A549 treated with DMSO at 1 μM for 4 hours (cell line): Measurements from ENCODE around the gene LHX6. TPM values are rescaled to one million over a fixed set of nuclear protein-coding genes. Genes with fewer than 3 reads are reported as not detected.

ENCODE experiments used
- total RNA-seq: library from RNA; stranded (reverse); fragments of 200-300 nt; extraction: Qiagen RNA extraction; gene quantifications from 5 replicates; pipeline ENCODE4 v1.2.3, GENCODE V29; 2022; ENCODE audit warnings: low read depth

LHX6 gene
- 0.30 to 0.41 TPM (median 0.40 TPM) in 5 replicates for total RNA-seq

DNA sequence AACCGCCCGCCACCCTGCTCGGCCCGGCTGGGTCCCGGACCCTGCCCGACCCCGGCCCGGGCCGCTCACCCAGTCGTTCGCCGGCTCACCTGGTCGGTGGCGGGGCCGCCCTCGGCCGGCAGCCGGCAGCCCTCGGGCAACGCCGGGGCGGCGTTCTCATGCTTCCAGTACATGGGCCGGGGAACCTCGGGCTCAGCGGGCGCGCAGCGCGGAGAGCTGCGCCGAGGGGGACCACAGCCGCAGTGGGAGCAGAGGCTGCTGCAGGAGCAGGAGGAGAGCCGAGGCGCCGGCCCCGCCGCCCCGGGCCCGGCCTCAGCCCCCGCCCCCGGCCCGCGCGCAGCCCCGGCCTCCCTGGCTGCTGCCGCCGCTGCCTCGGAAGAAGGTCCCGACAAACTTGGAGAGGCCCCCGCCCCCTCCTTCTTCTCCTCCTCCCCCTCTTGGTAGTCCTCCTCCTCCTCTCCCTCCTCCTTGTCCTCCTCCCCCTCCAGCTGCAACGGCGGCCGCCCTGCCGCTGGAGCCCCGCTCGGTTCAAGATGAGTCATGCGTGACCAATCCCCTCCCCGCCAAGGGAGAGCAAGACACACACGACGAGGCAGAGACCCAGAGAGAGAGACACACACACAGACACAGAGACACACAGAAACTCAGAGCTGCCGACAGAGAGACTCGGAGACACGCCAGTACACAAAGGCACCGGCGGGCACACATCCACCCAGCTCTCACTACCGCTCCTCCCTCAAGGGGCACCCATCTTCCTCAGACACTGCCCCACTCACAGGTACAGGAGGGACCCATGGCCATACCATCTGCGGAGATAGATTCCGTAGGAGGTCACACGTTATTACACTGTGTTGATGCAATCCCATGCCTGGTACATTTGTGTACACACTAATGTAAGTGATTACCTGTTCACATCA, at the start of gene LHX6:
Gene LHX6, minus strand, starts transcription at position 390 of the 917 bp plus-strand sequence. Its CDS starts 217 bp downstream, at position 173.

DNA sequence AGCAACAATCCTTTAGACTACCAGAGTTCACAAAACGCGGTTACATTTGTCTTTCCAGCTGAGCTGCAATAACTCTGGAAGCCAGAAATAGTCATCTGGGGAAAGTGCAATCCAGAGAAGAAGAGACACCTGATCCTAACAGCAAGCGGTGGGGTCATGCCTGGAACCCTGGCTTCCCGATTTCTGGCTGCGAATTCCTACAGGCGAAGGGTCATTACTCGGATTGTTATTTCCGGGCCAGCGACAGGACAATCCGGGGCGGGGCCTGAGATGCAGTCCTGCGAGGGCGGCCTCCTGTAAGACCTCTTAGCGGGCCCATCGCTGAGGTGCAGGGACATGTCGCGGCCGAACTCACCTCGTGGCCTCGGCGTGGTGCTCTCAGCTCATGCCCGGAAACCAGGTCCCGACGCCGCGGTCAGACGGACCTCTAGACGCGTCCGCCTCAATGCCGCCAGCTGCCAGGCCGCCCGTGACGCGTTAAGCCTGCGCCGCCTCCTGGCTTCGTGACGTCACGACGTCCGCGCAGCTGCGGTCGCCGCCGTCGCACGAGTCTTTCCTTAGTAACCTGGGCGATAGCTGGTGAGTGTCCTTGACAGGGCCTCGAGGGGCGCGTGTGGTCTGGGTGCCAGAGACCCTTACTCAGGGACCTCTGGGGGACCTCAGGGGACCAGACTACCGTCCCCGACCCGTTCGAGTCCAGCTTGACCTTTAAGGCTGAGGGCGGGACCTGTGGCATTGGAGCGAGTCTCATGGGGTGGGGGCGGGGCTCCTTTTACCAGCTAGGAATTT, 35.8 kb upstream of the LHX6 start, which contains the start of the genes MRRF and RBM18:
Gene MRRF, plus strand, starts transcription at position 523 of the 789 bp plus-strand sequence. CDS start 6,010 bp downstream, outside the sequence.
Gene RBM18, minus strand, starts transcription at position 481 of the 789 bp plus-strand sequence. CDS start 3,348 bp downstream, outside the sequence.

GRCh38 chr9:122159026-122159924, 69.5 kb downstream of the LHX6 start, which contains the start of the genes MORN5 and NDUFA8:
Gene MORN5 (plus strand): TSS chr9:122159908. CDS start chr9:122159973, 65 bp downstream.
Gene NDUFA8 (minus strand): TSS chr9:122159779. CDS start chr9:122159677, 102 bp downstream.

Other genes starting within 250 kb of the LHX6 start
- gene TTLL11, start 135.6 kb downstream of the LHX6 start, total RNA-seq = 3.1 to 4.9 TPM (median 3.9 TPM) in 5 replicates
- gene NDUFA8, start 69.2 kb downstream of the LHX6 start, total RNA-seq = 96.3 to 108 TPM (median 104 TPM) in 5 replicates
- 0.42 TPM in 1 of 5 replicates, not detected in the others for gene MORN5, start 69.0 kb downstream of the LHX6 start, total RNA-seq
- gene RBM18, start 35.9 kb upstream of the LHX6 start, total RNA-seq = 13.0 to 24.0 TPM (median 21.8 TPM) in 5 replicates
- gene MRRF, start 35.9 kb upstream of the LHX6 start, total RNA-seq = 60.9 to 75.1 TPM (median 67.0 TPM) in 5 replicates
- 1.3 to 1.7 TPM (median 1.5 TPM) in 5 replicates for gene PTGS1, start 142.1 kb upstream of the LHX6 start, total RNA-seq
- gene OR1J1, start 249.0 kb upstream of the LHX6 start, total RNA-seq = not detected in 5 replicates